HG03571 (cell line): Measurements from ENCODE around the gene SND1.

Source experiments
- ATAC-seq: cut with Tn5 transposase; IDR thresholded peaks from one replicate; pipeline ENCODE4 v1.9.1; 2021; ENCODE audit not compliant: unreplicated experiment

Gene SND1

DNA sequence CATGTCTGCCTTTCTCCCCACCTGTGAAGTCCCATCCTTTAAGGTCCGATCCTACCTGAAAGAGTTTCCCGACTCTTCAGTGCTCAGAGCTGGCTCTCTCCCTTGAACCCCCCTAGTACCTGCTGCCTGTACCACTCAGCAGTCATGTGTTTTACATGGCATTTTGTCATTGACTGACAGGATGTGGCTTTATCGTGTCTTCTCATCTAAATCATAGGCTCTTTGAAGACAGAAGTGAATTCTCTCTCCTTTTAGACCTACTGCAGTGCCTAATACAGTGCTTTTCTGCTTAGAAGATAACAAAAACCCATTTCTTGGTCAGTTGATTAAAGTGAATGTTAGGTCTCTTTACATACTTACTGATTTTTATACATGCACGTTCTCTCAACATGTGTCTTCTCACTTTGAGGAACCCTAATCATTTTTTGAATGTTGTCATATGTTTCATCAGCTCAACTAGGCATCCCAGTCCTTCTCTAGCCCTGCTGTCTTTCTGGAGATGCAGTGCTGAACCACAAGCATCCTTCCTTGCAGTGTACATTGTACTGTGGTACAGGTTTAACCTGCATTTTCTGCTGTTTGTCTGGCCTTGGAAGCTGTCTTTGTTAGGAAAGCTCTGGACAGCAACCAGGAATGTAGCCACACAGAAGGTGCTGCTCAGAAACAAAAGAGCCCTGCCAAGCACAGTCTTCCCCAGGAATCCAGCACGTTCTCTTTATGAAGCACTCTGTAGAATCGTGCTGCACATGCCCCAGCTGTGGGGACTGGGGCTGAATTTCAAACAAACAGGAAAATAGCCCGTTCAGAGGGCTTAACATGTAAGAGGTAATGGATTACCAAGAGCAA lies 407.4 kb downstream of the SND1 start:
- no peak for ATAC-seq

DNA sequence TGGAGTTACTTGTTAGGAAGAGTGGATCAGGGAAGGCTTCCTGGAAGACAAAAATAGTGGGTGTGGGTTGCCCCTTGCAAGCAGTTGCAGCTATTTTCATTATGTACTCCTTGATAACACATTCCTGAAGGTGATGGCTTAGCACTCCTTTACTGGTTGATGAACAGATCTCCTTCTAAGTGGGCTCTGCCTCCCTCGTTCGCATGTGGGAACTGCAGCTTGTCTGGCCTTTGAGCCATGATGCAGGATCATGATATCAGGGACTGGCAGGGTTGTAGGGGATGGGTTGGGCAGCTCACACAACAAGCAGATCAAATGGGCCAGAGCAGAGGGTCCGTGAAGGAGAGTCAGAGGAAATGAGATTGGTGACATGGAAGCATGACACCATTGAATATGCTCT lies 408.0 kb downstream of the SND1 start:
- no peak for ATAC-seq

DNA sequence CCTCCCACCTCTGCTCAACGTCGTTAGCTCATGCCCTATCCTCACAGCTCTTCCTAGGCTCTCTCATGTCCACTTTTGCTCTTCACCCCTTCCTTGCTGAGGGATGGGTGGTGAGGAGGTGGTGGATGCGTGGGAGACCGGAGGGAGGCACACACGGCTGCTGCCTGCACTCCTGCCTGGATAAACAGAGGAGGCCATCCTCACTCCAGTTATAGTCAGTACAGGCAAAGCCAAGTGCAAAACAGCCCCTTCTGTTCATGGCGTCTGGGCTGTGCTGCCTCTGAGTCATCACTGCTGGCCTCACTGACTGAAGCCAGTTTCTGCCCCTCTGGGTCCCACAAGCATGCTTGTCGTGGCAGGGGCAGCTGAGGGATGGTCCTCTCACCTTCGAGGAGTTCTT lies 411.1 kb downstream of the SND1 start:
- no peak for ATAC-seq

DNA sequence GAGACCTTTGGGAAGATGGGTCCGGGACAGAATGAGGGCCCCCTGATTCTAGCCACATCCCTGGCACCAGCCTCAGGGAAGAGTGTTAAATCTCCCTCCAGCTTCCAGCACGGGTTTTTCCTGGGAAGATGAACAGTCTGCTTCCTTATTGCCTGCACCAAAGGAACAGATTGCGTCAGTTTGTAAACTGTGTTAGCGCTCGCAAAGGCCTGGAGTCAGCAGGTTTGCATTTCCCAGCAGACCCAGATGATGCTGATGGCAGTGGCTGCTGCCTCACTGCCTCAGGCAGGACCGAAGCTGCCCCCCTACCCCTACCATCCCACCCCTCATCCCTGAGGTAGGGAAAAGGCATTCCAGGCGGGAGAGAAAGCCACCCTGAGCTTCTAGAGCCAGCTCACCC lies 413.9 kb downstream of the SND1 start:
- ATAC-seq = no peak

DNA sequence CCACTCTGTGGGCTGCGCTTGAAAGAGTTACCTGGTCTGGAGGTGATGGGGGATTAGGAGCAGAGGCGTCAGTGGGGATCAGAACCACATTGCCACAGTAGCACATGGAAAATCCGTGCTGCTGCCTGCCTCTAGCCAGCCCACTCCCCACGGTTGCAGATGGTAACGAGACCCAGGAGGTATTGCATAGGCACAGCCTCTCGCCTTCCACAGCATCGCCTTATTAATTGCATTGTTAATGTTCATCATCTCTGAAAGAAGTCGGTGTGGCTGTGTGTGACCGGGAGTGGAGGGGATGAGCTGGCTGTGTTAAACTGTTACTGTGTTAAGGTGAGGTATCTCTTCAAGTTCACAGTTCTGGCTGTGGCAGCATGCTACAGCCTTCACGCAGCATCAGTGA lies 414.4 kb downstream of the SND1 start:
- no peak for ATAC-seq

DNA sequence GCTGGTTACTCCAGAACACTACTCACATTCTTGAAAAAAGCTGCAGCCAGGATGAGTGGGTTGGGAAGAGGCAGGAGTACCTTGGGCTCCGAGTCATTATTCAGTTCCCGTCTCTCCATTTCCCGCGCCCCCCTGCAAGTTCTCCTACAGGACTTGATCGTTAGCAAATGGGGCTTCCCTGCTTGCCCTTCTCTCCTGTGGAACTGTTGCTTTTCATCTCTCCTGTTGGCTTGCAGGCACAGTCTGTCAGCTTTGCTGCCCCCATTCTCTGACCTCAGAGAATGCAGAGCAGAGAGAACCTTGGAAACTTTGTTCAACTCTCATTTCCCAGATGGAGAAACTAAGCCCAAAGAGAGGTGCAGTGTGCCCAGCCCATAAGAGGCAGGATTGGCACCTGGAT lies 414.9 kb downstream of the SND1 start:
- ATAC-seq = no peak

DNA sequence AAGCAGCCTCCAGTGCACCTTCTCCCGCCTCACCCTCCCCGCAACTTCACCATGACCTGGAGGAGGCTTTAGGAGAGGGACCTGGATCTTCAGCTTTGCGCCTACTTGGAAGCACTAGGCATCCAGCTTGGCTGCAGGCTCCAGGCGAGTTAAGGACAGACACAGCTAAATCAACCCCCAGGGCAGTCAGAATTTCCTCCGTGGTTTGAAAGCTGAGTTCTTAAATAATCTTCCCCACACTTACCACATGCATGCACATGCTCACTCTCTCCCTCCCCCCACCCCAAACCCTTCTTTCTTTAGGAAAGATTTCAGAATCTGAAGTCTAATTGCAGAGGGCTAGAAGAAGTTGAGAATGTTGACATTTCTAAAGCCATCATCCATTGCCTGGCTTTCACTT lies 416.0 kb downstream of the SND1 start:
- no peak for ATAC-seq

DNA sequence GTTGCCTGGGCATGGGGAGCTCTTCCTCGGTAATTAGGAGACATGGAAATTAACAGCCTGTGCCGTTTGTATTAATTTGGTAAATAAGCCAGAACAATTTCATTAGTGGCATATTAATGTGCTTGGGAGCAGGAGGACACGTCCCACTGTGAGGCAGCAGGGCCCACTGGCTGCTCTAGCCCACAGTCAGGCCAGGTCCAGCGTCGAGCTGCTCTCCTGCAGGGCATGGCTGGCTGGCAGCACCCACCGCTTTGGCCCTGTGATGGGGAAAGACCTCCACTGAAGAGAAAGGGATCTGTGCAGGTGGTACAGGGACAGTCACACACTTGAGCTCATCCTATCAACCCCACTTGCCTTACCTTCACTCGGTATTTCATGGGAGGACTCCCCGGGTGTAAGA lies 416.8 kb downstream of the SND1 start:
- no peak for ATAC-seq

DNA sequence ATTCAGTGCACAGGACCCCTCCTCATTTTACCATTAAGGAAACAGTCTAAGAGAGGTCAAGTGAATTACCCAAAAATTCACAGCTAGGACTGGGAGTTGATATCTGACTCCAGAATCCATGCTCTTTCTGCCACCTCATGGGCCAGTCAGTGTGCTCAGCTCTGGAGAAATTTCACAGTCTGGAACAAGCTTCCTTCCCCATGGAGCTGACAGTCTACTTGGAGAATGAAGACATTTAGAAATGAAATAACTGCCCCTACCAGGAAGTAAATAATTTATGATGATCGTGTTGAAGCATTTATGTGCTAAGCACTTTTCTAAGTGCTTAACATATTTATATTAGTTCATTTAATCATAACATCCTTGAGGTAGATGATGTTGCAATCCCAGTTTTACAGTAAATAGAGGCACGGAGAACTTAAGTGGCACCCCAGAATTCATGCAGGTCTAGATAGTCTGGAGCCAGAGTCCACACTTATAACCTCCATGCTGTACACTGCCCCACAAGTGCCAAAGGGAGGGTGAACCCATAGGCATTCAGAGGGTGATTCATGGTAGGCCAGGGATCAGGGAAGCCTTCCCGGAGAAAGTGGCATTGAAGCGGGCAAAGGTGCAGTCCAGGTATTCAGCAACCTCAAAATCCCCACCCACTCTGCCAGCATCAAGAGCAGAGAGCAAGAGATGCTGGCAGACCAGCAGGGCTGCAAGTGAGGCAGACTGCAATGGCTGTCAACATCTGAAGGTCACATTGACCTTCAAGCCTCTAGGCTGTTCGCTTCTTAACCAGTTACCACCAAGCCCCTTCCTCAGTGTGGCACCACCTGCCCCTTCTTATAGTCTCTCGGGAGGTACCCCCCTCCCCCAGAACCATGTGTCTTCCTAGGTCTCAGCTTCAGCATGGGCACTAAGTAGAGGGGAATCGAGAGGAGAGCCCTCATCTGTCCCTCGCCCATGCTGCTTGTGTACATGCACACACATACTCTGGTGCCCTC lies 417.7 kb downstream of the SND1 start:
- no peak for ATAC-seq

DNA sequence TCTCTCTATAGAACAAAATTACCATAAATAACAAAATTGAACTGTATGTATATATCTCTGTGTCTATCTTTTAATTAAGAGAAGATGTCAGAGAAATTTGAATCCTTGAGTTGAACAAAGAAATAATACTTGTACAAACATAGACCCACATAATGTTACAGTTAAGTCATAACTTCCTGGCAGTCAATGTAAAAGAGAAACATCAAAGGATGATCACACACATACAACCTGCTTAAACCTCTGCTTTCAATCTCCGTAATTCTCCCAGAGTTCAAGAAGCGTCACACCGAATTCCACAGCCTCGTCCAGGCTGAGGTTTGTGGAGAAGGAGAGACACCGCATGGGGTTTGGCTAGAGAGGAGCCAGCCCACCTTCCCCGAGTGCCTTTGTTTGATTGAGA lies 419.4 kb downstream of the SND1 start:
- ATAC-seq = no peak

DNA sequence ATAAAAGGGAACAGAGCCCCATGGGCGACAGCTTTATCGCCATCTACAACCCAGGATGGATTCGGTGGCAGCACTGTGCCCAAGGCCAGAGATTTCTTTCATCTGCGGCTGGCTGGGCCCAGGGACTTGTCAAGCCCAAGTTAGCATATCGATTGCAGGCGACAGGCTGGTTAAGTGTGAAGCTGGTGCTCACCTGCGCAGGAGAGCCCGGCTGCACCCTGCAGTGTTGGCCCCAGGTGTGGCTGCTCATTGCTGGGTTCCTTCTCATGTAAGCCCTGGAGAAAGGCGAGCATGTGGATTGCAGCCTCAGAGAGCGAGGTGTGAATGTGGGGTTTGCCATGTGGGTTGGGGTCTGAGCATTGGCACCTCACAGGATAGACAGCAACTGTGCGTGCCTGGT lies 419.8 kb downstream of the SND1 start:
- no peak for ATAC-seq

DNA sequence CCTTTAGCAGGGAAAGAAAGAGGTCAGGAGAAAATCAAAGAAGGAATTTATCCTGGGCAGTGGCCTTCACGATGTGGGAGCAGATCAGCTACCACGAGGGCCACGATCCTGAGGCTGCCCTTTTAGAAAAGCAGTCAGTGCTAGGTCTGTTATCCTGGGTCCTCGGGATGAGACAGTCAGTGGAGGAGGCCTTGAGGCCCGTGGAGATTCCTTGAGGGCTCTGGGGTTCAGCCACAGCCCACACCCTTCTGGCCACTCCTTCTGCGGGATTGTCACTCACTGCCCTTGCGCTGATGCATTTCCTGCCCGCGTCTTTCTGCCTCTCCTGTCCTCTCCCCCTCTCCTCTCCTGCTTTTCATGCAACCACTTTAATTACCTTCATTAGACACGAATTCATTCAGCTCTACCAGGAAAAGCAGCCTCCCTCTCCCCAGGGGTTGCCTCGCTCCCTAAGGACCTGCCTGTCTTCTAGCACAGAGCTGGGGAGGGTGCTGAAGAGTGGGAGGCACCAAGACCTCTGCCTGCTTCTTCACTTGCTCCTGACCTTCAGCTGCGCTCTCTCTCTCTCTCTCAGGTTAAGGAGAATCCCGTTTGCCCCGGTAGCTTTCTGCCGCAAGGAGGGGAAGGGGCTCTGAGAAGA lies 421.8 kb downstream of the SND1 start:
- ATAC-seq = no peak

DNA sequence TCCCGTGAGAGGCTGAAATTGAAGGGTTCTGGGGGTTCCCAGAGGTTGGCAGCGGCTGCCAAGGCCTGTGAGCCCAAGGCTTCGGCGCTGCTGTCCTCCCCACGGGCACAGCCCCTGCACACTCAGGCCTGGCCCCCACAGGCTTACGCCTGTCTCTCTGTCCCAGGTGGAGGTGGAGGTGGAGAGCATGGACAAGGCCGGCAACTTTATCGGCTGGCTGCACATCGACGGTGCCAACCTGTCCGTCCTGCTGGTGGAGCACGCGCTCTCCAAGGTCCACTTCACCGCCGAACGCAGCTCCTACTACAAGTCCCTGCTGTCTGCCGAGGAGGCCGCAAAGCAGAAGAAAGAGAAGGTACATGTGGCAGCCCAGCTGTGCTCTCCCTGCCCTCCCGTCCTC lies 422.3 kb downstream of the SND1 start:
- no peak for ATAC-seq

DNA sequence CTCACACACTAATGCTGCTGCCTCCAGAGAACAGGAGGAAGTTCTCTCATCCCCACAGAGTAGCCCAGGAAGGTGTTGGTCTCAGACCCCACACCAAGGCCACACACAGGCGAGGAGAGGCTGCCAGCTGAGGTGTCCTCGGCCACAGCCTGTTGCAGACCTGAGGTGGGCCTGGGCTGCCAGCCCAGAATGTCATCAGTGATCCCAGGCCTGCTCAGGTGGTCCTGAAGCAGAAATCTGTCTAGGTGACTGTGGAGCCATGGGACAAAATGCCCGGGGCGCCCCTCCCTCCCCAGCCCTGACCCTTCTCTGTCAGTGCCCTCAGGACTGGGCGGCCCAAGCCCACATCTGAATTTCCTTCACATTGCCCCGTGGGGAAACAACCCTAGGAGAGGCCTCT lies 422.7 kb downstream of the SND1 start:
- ATAC-seq = no peak

DNA sequence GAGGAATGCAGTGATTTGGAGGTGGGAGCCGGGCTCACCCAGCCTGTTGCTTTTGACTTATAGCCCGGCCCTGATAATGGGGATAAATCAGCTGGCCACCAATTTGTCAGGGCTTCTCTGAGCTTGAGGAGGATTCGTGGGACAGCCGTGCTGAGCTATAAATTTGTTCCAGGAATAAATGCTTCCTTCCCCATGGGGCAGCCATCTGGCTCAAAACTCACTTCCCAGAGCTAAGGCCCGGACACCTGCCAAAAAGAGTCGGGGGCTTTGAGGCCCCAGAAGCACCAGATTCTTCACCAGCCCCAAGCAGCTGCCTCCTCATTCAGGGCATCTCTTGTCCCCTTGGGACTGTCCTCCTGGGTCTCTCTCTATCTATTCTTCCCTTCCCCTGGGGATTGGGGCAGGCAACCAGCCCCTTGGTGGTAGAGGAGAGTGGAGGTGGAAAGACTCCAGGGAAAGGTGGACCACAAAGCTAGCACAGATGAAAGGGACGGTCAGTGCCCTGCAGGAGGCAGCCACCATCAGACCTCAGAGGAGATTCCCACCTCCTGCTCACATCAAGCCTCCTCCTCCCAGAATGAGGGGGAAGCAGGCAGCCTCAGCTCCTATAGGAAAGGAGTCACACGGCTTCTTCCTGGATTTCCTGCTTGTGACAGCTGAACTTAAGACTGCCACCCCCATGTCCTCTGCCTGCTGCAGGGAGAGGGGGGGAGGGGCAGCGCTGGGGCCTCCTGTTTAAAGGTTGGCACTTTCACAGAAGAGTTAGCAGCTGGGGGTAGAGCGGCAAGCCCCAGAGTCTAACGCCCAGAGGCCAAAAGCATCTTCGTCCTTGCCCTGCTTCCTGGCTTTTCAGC lies 423.5 kb downstream of the SND1 start:
- no peak for ATAC-seq

DNA sequence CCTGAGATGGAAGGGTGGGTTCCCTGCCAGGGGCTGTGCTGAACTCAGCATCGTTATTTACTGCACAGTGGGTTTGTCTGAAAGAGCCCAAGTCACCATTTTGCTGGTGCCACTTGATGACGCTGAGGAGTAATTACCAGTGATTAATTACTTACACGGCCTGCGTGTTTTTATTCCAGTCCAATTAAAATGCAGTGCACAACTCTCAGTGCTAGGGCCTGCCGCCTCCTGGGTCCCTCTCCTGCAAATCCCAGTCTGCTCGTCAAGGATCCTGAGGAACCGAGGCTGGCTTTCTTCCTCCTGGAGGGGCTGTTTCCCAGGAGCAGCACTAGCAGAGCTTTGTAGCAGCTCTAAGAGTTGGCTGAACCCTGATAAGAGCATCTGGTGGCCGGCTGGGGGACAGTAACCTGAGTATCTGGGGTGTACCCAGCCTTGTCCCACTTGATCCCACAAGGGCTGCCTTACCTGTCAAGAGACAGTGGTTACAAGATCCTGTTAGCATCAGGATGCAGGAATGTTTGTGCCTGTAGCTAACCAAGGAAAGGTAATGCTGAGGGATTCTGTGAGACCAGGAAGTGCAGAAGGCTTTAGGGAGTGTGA lies 424.3 kb downstream of the SND1 start:
- no peak for ATAC-seq

DNA sequence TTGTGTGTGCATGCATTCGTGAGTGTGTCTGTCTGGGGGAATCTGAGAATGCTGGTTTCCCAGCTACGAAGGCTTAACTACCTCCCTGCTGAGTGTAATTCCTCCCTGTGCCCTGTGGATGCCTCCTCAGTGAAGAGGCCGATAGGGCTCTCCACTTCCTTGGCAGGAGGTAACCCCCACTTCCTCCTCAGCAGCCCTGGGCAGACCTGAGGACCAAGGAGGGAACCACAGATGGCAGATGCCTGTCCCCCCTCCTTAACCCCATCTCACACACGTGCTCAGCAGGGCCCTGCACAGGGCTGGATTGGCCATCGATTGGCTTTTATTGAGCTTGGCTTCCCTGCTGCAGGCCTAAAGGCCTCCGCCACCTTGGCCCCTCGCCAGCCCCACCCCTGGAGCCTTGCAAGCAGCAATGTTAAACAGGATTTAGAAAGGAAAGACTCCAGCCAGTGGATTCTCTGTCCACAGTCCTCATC lies 424.8 kb downstream of the SND1 start:
- ATAC-seq = no peak

DNA sequence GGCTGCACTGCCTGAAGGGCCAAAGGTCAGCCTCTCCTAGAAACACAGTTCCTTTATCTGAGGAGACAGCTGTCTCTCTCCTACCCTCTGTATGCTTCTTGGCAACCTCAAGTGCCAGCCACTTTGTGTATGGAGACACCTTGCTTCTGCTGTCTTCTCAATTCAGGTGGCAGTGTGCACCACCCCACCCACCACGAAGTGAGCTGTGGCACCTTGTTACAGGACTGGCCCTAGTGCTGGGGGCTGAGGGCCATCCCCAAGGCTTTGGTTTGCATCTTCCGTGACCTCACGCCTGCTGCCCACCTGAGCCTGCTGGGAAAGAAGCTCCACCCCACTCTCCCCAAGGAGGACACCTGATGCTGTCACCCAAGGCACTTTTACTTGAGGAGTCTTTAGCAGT lies 426.3 kb downstream of the SND1 start:
- ATAC-seq = no peak

DNA sequence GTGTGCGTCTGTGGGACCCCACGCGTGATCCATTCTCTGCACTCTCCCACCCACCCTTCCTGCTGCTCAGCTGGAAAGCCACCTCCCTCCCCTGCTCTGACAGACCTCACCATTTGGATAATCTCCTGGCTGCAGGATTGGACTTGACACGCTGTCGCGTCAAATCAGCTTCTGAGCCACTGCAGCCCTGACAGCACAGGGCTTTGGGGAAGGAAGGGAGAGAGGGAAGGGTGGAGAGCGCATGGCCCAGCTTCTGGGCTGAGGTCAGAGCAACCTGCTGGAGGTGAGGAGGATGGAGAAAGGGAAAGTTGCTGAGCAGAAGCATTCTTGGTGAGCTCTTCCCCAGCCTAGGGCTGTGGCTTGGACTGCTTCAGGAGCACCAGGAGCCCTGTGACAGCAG lies 428.2 kb downstream of the SND1 start:
- ATAC-seq = no peak

DNA sequence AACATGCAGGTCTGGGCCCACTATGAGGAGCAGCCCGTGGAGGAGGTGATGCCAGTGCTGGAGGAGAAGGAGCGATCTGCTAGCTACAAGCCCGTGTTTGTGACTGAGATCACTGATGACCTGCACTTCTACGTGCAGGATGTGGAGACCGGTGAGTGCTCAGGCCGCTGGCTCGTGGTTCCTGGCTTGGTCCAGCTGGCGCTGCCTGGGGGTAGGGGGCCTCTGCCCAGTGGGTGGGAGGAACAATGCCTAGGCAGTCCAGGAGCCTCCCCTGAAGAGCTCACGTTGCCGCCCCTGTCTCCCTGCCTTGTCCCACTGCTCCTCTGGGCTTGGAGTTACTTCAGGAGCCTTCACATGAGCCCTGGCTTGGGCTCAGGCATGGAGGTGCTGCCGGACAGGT lies 429.4 kb downstream of the SND1 start:
- ATAC-seq = no peak
